ENCODE measurements around the gene LYPD4.

GRCh38 chr19:41872384-41872774 lies 27.9 kb upstream of the LYPD4 start:
- TF ChIP-seq, protein P1, sequence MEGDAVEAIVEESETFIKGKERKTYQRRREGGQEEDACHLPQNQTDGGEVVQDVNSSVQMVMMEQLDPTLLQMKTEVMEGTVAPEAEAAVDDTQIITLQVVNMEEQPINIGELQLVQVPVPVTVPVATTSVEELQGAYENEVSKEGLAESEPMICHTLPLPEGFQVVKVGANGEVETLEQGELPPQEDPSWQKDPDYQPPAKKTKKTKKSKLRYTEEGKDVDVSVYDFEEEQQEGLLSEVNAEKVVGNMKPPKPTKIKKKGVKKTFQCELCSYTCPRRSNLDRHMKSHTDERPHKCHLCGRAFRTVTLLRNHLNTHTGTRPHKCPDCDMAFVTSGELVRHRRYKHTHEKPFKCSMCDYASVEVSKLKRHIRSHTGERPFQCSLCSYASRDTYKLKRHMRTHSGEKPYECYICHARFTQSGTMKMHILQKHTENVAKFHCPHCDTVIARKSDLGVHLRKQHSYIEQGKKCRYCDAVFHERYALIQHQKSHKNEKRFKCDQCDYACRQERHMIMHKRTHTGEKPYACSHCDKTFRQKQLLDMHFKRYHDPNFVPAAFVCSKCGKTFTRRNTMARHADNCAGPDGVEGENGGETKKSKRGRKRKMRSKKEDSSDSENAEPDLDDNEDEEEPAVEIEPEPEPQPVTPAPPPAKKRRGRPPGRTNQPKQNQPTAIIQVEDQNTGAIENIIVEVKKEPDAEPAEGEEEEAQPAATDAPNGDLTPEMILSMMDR (IDR thresholded peaks at IDR 0.05), result no peak
- no peak for TF ChIP-seq POLR2A (IDR thresholded peaks at IDR 0.05)

Data from adrenal gland (tissue), 5 donors.